ENCODE data around the gene SGPL1.

SGPL1 gene

GRCh38 chr10:70829543-70829942 is 13.8 kb downstream of the SGPL1 start:
- DNase-seq (ENCODE audit: low spot score) = no peak
- TF ChIP-seq, protein P1, sequence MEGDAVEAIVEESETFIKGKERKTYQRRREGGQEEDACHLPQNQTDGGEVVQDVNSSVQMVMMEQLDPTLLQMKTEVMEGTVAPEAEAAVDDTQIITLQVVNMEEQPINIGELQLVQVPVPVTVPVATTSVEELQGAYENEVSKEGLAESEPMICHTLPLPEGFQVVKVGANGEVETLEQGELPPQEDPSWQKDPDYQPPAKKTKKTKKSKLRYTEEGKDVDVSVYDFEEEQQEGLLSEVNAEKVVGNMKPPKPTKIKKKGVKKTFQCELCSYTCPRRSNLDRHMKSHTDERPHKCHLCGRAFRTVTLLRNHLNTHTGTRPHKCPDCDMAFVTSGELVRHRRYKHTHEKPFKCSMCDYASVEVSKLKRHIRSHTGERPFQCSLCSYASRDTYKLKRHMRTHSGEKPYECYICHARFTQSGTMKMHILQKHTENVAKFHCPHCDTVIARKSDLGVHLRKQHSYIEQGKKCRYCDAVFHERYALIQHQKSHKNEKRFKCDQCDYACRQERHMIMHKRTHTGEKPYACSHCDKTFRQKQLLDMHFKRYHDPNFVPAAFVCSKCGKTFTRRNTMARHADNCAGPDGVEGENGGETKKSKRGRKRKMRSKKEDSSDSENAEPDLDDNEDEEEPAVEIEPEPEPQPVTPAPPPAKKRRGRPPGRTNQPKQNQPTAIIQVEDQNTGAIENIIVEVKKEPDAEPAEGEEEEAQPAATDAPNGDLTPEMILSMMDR (IDR thresholded peaks at IDR 0.05; ENCODE audit: borderline replicate concordance, control extremely low read depth, extremely low read depth, insufficient read depth, missing control alignments) = no peak
- in situ Hi-C loops (cut with MboI; ENCODE audit: low sequenced_read_pairs, unreplicated experiment) = no loop called here

DNA sequence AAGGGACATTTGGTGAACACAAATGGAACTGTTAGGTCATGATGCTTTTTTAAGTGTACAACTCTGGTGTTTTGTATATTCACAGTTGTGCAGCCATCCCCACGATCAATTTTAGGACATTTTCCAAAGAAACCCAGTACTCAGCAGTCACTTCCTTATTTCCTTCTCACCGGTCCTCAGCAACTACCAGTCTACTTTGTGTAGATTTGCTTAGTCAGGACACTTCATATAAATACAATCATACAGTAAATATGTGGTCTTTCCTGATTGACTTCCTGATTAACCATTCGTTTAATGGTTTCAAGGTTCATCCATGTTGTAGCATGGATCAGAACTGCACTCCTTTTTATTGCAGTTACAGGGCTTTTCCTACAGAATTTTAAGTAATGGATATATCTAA is 14.4 kb downstream of the SGPL1 start:
- in situ Hi-C loops (cut with MboI; ENCODE audit: low sequenced_read_pairs, unreplicated experiment) = no loop called here
- no peak for DNase-seq (ENCODE audit: low spot score)
- TF ChIP-seq, protein P1 (IDR thresholded peaks at IDR 0.05; ENCODE audit: borderline replicate concordance, control extremely low read depth, extremely low read depth, insufficient read depth, missing control alignments) = no peak

- in situ Hi-C loops (cut with MboI; ENCODE audit: low sequenced_read_pairs, unreplicated experiment) = no loop called here
- TF ChIP-seq, protein P1 (IDR thresholded peaks at IDR 0.05; ENCODE audit: borderline replicate concordance, control extremely low read depth, extremely low read depth, insufficient read depth, missing control alignments) = no peak
- no peak for DNase-seq (ENCODE audit: low spot score)
Measured at GRCh38 chr10:70832221-70832620, 16.5 kb downstream of the SGPL1 start.

DNA sequence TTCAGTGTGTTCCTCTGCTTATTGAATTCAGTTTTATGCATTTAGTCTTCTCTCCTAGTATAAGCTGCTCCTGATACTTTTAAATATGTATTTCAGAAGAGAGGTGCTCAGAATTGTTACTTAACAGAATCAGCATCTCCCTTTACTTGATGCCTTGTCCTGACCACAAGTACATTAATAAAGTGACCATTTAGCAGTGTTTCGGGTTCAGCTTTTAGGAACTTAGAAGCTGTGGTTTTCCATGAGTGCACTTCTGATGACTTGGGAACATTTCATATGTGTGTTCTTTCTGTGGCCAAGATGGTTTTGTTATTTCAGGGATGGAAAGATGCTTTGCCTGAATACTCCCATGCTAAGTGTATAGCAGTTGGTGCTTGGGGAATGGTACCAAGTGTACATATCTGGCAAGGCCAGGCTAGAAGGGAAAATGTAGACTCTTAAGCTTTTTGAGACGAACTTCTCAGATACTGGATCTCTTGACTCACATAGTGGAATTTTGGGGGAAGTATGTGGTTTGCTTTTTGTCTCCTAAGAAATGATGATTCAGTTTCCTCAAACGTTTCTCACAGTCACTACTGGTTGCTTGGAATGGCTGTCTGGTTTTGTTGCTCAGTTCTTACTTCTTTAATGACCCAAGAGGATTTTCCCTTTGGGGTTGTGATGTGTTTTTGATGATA is 17.2 kb downstream of the SGPL1 start:
- TF ChIP-seq, protein P1 (IDR thresholded peaks at IDR 0.05; ENCODE audit: borderline replicate concordance, control extremely low read depth, extremely low read depth, insufficient read depth, missing control alignments) = no peak
- DNase-seq (ENCODE audit: low spot score) = no peak
- in situ Hi-C loops (cut with MboI; ENCODE audit: low sequenced_read_pairs, unreplicated experiment) = no loop called here

DNA sequence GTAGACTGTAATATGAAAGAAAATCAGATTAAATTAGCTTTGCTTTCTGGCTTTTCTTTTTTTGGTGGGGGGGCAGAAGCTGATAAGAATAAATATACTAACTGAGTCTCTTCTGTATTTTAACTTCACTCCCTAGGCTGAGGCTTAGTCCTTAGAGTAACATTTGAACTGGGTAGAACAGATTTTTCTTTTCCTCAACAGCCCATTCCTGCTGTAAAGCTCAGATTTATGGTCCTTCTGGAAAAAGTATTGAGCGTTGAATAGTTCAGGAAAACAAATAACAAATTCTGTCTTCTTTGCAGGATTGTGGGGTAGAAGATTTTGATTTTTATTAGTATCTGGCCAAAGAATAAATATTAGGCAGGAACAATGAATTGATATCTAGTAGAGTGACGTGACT is 17.9 kb downstream of the SGPL1 start:
- no peak for DNase-seq (ENCODE audit: low spot score)
- TF ChIP-seq, protein P1 (IDR thresholded peaks at IDR 0.05; ENCODE audit: borderline replicate concordance, control extremely low read depth, extremely low read depth, insufficient read depth, missing control alignments) = no peak
- in situ Hi-C loops (cut with MboI; ENCODE audit: low sequenced_read_pairs, unreplicated experiment) = no loop called here

- DNase-seq (ENCODE audit: low spot score) = no peak
- TF ChIP-seq, protein P1 (IDR thresholded peaks at IDR 0.05; ENCODE audit: borderline replicate concordance, control extremely low read depth, extremely low read depth, insufficient read depth, missing control alignments) = no peak
- in situ Hi-C loops (cut with MboI; ENCODE audit: low sequenced_read_pairs, unreplicated experiment) = no loop called here
Measured at GRCh38 chr10:70834021-70834420, 18.3 kb downstream of the SGPL1 start.
